ENCODE results near the gene SPINT4. TPM values are rescaled to one million over a fixed set of nuclear protein-coding genes. Genes with fewer than 3 reads are reported as not detected.
A peak's percentile ranks its signal among the peaks of the same experiment; 100 is the strongest.

SPINT4 gene
- total and polyA plus RNA-seq, 2 experiments from 2014 or later: not detected

DNA sequence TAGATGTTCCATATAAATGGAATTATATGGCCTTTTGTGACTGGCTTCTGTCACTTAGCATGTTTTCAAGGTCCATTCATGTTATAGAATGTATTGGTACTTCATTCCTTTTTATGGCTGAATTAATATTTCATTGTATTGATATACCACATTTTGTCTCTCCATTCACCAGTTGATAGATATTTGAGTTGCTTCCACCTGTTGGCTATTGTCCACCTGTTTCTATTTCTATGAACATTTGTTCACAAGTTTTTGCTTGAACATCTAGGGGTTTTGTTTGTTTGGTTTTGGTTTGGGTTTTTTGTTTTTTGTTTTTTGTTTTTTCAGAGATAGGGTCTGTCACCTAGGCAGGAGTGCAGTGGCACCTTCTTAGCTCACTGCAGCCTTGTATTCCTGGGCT, 46.3 kb downstream of the SPINT4 start (continued):
- TF ChIP-seq CTCF (conservative IDR thresholded peaks at IDR 0.05; ENCODE audit: low read depth in 2 of 2): no peak
- TF ChIP-seq CREB1 (CRISPR knock-in tag; IDR thresholded peaks at IDR 0.05; ENCODE audit: low read depth): no peak
- TF ChIP-seq, protein P1, sequence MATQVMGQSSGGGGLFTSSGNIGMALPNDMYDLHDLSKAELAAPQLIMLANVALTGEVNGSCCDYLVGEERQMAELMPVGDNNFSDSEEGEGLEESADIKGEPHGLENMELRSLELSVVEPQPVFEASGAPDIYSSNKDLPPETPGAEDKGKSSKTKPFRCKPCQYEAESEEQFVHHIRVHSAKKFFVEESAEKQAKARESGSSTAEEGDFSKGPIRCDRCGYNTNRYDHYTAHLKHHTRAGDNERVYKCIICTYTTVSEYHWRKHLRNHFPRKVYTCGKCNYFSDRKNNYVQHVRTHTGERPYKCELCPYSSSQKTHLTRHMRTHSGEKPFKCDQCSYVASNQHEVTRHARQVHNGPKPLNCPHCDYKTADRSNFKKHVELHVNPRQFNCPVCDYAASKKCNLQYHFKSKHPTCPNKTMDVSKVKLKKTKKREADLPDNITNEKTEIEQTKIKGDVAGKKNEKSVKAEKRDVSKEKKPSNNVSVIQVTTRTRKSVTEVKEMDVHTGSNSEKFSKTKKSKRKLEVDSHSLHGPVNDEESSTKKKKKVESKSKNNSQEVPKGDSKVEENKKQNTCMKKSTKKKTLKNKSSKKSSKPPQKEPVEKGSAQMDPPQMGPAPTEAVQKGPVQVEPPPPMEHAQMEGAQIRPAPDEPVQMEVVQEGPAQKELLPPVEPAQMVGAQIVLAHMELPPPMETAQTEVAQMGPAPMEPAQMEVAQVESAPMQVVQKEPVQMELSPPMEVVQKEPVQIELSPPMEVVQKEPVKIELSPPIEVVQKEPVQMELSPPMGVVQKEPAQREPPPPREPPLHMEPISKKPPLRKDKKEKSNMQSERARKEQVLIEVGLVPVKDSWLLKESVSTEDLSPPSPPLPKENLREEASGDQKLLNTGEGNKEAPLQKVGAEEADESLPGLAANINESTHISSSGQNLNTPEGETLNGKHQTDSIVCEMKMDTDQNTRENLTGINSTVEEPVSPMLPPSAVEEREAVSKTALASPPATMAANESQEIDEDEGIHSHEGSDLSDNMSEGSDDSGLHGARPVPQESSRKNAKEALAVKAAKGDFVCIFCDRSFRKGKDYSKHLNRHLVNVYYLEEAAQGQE (IDR thresholded peaks at IDR 0.05; ENCODE audit: unreplicated experiment): no peak
- no peak for TF ChIP-seq ZNF114 (CRISPR knock-in tag; IDR thresholded peaks at IDR 0.05)
- TF ChIP-seq EZH2 (IDR thresholded peaks at IDR 0.05; ENCODE audit: low read depth, unreplicated experiment): no peak
- no peak for TF ChIP-seq EZH2phosphoT487 (IDR thresholded peaks at IDR 0.05; ENCODE audit: unreplicated experiment)
- no peak for TF ChIP-seq POLR2AphosphoS5 (IDR thresholded peaks at IDR 0.05; ENCODE audit: low read depth)

DNA sequence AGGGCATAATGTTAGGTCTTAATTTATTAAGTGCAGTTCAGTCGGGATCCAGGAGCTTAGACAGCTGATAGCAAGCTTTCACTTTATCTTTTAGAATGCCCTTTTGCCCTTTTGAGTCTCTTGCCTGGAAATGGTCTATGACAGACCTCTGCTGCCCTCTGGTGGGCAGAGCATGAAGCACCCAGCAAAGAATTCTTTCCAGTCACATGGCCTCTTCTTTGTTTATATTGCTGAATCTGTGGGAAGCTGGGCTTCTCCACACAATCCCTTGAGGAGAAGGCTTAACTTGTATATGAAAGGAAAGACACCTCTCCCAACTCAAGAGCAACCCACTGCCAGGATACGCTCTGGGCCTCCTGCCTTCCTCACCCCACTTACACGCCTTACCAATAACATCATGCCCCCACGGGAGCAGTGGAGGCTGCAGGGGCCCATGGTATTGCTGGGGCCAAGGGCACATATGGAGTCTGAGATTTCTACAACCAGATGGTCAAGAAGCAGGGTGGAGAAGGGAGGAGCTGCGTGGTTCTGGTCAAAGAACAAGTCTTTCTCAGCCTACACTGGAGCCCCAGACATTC, 49.1 kb downstream of the SPINT4 start:
- Mint-ChIP-seq H3K27me3 (ENCODE audit: insufficient read depth, low read depth, poor library complexity) (peaks cover 9% of the 10 kb centered on the region), H3K36me3 (ENCODE audit: low read depth) (no peaks in the 10 kb centered on the region; the same call in 2 of the 3 replicates), H3K4me3 (no peak overlapping the region; the same call in 2 of the 3 replicates), H3K9me3 (no peaks in the 10 kb centered on the region), H3K27ac (peak overlapping the region; percentile 80), H3K4me1 (peaks cover 22% of the 10 kb centered on the region)
- H2AFZ ChIP-seq: peak overlapping the region; percentile 14; the same call in 1 of the 2 replicates
- H3K4me1 ChIP-seq (ENCODE audit: insufficient read depth): peaks cover 16% of the 10 kb centered on the region
- peaks cover 1% of the 10 kb centered on the region for H3F3A ChIP-seq (replicated peaks; ENCODE audit: low read depth)
- no peaks in the 10 kb centered on the region for H3K27me3 ChIP-seq (ENCODE audit: insufficient read depth)
- no peaks in the 10 kb centered on the region; the same call in none of the 2 replicates for H3K9me2 ChIP-seq (ENCODE audit: insufficient read depth)
- no peak overlapping the region for H3K4me2 ChIP-seq
- H3K4me3 ChIP-seq: no peak overlapping the region
- no peaks in the 10 kb centered on the region for H3K36me3 ChIP-seq (ENCODE audit: insufficient read depth)
- DNase-seq (ENCODE audit: low spot score) (peak; percentile 90), ATAC-seq (peak; percentile 89)
- no peak overlapping the region for H3K27ac ChIP-seq (ENCODE audit: low read depth)
- TF ChIP-seq CTCF (conservative IDR thresholded peaks at IDR 0.05; ENCODE audit: low read depth in 2 of 2) (peak; percentile 93 to 99), ZNF114 (CRISPR knock-in tag; IDR thresholded peaks at IDR 0.05) (no peak)
- H4K20me1 ChIP-seq (replicated peaks; ENCODE audit: insufficient read depth): no peaks in the 10 kb centered on the region
- H3K79me2 ChIP-seq (replicated peaks; ENCODE audit: insufficient read depth): no peaks in the 10 kb centered on the region
